MM.1S (cell line): ENCODE measurements around the gene SPAG16.

ENCODE experiments used
- EZH2 ChIP-seq: fragments of 300-600 bp; sonication (generic); optimal IDR thresholded peaks from 2 replicates; pipeline ENCODE3; 2017; ENCODE audit warnings: low read depth, mild to moderate bottlenecking, antibody characterized with exemption, low read length, mixed read lengths
- EZH2phosphoT487 ChIP-seq: fragments of 300-600 bp; sonication (generic); IDR thresholded peaks from 2 replicates; pipeline ENCODE4 v1.6.1; 2018; ENCODE audit warnings: antibody characterized with exemption, low read length
- TF ChIP-seq, protein P1 (sequence below): fragments of 300-600 bp; sonication (generic); IDR thresholded peaks from 2 replicates; pipeline ENCODE4 v1.5.1; 2016; ENCODE audit warnings: antibody characterized with exemption, low read length, mixed read lengths

DNA sequence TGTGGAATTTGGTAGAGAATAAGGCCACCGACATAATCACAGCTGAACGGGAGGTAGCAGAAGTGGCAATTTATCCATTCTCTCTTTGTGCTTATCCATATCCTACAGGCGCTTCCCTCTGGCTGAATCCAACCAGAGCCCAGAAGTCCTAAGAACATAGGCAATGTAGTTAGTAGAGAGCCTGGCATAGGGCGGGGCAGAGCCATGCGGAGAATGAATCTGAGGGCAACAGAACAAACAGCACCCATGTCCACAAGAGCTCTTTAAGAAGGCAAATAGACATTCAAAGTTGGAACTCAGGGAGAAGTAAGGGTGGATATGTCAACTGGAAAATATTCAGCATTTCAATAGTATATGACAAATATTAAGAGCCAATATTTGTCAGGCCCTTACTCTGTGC lies 820.7 kb downstream of the SPAG16 start:
- TF ChIP-seq, protein P1, sequence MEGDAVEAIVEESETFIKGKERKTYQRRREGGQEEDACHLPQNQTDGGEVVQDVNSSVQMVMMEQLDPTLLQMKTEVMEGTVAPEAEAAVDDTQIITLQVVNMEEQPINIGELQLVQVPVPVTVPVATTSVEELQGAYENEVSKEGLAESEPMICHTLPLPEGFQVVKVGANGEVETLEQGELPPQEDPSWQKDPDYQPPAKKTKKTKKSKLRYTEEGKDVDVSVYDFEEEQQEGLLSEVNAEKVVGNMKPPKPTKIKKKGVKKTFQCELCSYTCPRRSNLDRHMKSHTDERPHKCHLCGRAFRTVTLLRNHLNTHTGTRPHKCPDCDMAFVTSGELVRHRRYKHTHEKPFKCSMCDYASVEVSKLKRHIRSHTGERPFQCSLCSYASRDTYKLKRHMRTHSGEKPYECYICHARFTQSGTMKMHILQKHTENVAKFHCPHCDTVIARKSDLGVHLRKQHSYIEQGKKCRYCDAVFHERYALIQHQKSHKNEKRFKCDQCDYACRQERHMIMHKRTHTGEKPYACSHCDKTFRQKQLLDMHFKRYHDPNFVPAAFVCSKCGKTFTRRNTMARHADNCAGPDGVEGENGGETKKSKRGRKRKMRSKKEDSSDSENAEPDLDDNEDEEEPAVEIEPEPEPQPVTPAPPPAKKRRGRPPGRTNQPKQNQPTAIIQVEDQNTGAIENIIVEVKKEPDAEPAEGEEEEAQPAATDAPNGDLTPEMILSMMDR, result no peak
- TF ChIP-seq EZH2phosphoT487 (no peak), EZH2 (no peak)
